ENCODE data around the gene CHRM4. TPM values are rescaled to one million over a fixed set of nuclear protein-coding genes. Genes with fewer than 3 reads are reported as not detected.

The CHRM4 gene
- total RNA-seq, 1 donor from 2014 or later, result not detected

Small RNAs within 50 kb of the gene (microRNA-seq; reads per million reads assigned to microRNA genes)
- not detected for gene MIR4688 (ENCODE audit: borderline number of aligned reads)

Other genes starting within 250 kb of the CHRM4 start
- gene CREB3L1, start 114.1 kb downstream of the CHRM4 start, total RNA-seq, result 8.4 TPM
- 54.3 TPM for gene DGKZ, start 44.3 kb downstream of the CHRM4 start, total RNA-seq
- gene MDK, start 10.1 kb downstream of the CHRM4 start, total RNA-seq, result 13.9 TPM
- 22.3 TPM for gene AMBRA1, start 202.2 kb upstream of the CHRM4 start, total RNA-seq
- 4.9 TPM for gene HARBI1, start 225.5 kb upstream of the CHRM4 start, total RNA-seq
- 49.7 TPM for gene ATG13, start 225.8 kb upstream of the CHRM4 start, total RNA-seq

Measured in mesenteric fat pad (tissue), 1 donor.